Smooth muscle cell (in vitro differentiated cells): Measurements from ENCODE around the gene MYMX. TPM values are rescaled to one million over a fixed set of nuclear protein-coding genes. Genes with fewer than 3 reads are reported as not detected.

Experiments used
- DNase-seq: peaks from one replicate; lab custom pipeline; 2025; ENCODE audit not compliant: unreplicated experiment; lab: John Stamatoyannopoulos, UW
- H2AFZ ChIP-seq: fragments of 200-600 bp; sonication (generic); 2 replicates; pipeline ENCODE4 v1.6.0; 2016; ENCODE audit warnings: antibody characterized with exemption, low read depth, mild to moderate bottlenecking
- H3F3A ChIP-seq: fragments of 200-600 bp; sonication (generic); 2 replicates; pipeline ENCODE4 v1.6.0; 2017; ENCODE audit warnings: antibody characterized with exemption, low read depth
- H3K27ac ChIP-seq: fragments of 200-600 bp; sonication (generic); 2 replicates; pipeline ENCODE4 v1.5.1; 2016; ENCODE audit warnings: low read depth, mild to moderate bottlenecking
- H3K27me3 ChIP-seq: fragments of 200-600 bp; sonication (generic); 2 replicates; pipeline ENCODE4 v1.6.1; 2016; ENCODE audit warnings: low read depth, mild to moderate bottlenecking
- H3K36me3 ChIP-seq: fragments of 200-600 bp; sonication (generic); 2 replicates; pipeline ENCODE4 v1.5.1; 2016; ENCODE audit warnings: low read depth
- H3K4me1 ChIP-seq: fragments of 200-600 bp; sonication (generic); 2 replicates; pipeline ENCODE4 v1.5.1; 2016; ENCODE audit warnings: low read depth
- H3K4me2 ChIP-seq: fragments of 200-600 bp; sonication (generic); 2 replicates; pipeline ENCODE4 v1.6.0; 2016; ENCODE audit warnings: mild to moderate bottlenecking
- H3K4me3 ChIP-seq: fragments of 200-600 bp; sonication (generic); 2 replicates; pipeline ENCODE4 v1.5.1; 2016; ENCODE audit warnings: mild to moderate bottlenecking
- H3K79me2 ChIP-seq: fragments of 200-600 bp; sonication (generic); 2 replicates; pipeline ENCODE4 v1.6.0; 2016; ENCODE audit warnings: low read depth, mild to moderate bottlenecking
- H3K9ac ChIP-seq: fragments of 200-600 bp; sonication (generic); 2 replicates; pipeline ENCODE4 v1.6.0; 2016; ENCODE audit warnings: low read depth
- H3K9me3 ChIP-seq: fragments of 200-600 bp; sonication (generic); replicated peaks from 2 replicates; pipeline ENCODE4 v1.5.1; 2016; ENCODE audit warnings: low read depth
- H4K20me1 ChIP-seq: fragments of 200-600 bp; sonication (generic); 2 replicates; pipeline ENCODE4 v1.6.0; 2016; ENCODE audit warnings: low read depth
- WGBS: methylation state at CpG from one replicate; pipeline ENCODE4 v1.1.7; 2016; ENCODE audit warnings: low lambda C conversion rate; 5-methylcytosine and 5-hydroxymethylcytosine counted together
- polyA plus RNA-seq: library from polyadenylated mRNA; unstranded; fragments of >200 nt; fragmentation: Nextera tagmentation; extraction: Ambion mirVana; gene quantifications from 2 replicates; pipeline ENCODE4 v1.2.1, GENCODE V29; 2016
- total RNA-seq: library from RNA; depleted of rRNA; stranded (reverse); fragments of >200 nt; gene quantifications from 2 replicates; pipeline ENCODE4 v1.2.3, GENCODE V29; 2014
- TF ChIP-seq, protein P1 (sequence below): fragments of 200-600 bp; sonication (generic); IDR thresholded peaks from 2 replicates; pipeline ENCODE4 v1.5.1; 2017; ENCODE audit warnings: borderline replicate concordance, mild to moderate bottlenecking, antibody characterized with exemption; ENCODE audit not compliant: insufficient read depth, poor library complexity, severe bottlenecking

The MYMX gene
- total and polyA plus RNA-seq, 2 experiments from 2014 or later: not detected

DNA sequence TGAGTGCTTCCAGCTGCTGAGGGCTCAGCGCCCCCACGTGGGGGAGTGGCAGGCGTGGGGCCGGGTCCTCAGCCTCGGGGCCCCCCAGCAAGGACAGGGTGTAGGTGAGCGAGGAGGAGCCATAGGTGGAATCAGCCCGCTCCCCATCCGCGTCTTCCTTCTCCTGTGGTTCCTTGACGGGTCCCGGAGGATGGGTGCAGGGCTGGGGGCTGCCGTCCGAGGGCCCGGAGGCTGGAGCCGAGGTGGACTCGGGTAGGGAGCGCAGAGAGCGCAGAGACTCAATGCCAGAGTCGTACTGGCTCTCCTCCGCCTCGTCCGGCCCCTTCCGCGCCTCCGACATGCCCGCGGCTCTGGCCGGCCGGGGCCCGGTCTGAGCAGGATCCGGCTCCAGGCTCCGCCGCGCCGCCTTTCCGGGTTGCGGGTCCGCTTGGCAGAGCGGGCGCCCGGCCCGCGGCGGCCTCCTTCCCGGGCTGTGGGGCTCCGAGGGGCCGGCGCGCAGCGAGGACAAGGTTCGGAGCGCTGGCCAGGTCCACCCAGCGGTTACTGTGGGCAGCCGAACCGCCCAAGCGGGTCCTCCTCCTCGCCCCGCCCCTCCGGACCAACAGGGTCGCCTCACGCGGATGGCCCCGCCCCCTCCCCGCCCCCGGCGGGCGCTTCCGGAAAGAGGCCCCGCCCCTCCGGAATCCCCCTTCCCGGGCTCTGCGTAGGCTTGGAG, 48.4 kb downstream of the MYMX start, which contains the start of gene NFKBIE:
TSS of gene NFKBIE (minus strand) at position 545 of the 715 bp plus-strand sequence. CDS start at position 340, 205 bp downstream.
- peaks cover 16% of the 10 kb centered on the region for H3K79me2 ChIP-seq
- under 1% methylated on average over 44 of the region's 72 CpGs for WGBS
- TF ChIP-seq, protein P1, sequence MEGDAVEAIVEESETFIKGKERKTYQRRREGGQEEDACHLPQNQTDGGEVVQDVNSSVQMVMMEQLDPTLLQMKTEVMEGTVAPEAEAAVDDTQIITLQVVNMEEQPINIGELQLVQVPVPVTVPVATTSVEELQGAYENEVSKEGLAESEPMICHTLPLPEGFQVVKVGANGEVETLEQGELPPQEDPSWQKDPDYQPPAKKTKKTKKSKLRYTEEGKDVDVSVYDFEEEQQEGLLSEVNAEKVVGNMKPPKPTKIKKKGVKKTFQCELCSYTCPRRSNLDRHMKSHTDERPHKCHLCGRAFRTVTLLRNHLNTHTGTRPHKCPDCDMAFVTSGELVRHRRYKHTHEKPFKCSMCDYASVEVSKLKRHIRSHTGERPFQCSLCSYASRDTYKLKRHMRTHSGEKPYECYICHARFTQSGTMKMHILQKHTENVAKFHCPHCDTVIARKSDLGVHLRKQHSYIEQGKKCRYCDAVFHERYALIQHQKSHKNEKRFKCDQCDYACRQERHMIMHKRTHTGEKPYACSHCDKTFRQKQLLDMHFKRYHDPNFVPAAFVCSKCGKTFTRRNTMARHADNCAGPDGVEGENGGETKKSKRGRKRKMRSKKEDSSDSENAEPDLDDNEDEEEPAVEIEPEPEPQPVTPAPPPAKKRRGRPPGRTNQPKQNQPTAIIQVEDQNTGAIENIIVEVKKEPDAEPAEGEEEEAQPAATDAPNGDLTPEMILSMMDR: peak; percentile 33

DNA sequence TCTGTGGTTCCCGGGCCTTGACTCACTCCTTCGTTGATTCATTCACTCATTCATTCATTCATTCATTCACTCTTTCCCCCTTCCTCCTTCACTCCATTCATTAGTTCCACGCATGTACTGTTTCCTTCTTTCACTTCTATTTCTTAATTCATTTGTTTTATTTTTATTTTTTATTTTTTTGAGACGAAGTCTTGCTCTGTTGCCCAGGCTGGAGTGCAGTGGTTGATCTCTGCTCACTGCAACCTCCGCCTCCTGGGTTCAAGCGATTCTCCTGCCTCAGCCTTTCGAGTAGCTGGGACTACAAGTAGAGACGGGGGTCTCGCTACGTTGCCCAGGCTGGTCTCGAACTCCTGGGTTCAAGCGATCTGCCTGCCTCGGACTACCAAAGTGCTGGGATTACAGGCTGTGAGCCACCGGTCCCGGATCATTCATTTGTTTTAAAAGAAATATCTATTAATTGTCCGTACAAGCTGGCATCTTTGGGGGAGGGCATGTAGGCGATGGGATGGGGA, 49.1 kb downstream of the MYMX start:
- Histone ChIP-seq H4K20me1 (peaks cover 13% of the 10 kb centered on the region), H3K4me3 (peak overlapping the region; percentile 96), H3K79me2 (peaks cover 16% of the 10 kb centered on the region), H3F3A (no peaks in the 10 kb centered on the region), H2AFZ (no peak overlapping the region), H3K9me3 (no peaks in the 10 kb centered on the region), H3K4me1 (peaks cover 25% of the 10 kb centered on the region), H3K27ac (peak overlapping the region; percentile 57), H3K36me3 (no peaks in the 10 kb centered on the region), H3K27me3 (peaks cover 25% of the 10 kb centered on the region), H3K9ac (no peak overlapping the region), H3K4me2 (peak overlapping the region; percentile 61)
- 70% methylated on average over 17 of the region's 17 CpGs for WGBS
- TF ChIP-seq, protein P1: no peak
- DNase-seq: no peak

More for the DNA sequence above, 48.4 kb downstream of the MYMX start, which contains the start of gene NFKBIE:
- H3F3A ChIP-seq: no peaks in the 10 kb centered on the region
- no peaks in the 10 kb centered on the region for H3K9me3 ChIP-seq
- H2AFZ ChIP-seq: peak within 1 kb of the TSS; percentile 63
- peaks cover 21% of the 10 kb centered on the region for H3K27me3 ChIP-seq
- peaks cover 13% of the 10 kb centered on the region for H4K20me1 ChIP-seq
- H3K4me1 ChIP-seq: peaks cover 25% of the 10 kb centered on the region
- peak within 1 kb of the TSS; percentile 98 for H3K4me2 ChIP-seq
- H3K36me3 ChIP-seq: no peaks in the 10 kb centered on the region
- H3K27ac ChIP-seq: peak within 1 kb of the TSS; percentile 79
- peak within 1 kb of the TSS; percentile 89 for H3K9ac ChIP-seq
- H3K4me3 ChIP-seq: peak within 1 kb of the TSS; percentile 96
- DNase-seq: peak; percentile 96

DNA sequence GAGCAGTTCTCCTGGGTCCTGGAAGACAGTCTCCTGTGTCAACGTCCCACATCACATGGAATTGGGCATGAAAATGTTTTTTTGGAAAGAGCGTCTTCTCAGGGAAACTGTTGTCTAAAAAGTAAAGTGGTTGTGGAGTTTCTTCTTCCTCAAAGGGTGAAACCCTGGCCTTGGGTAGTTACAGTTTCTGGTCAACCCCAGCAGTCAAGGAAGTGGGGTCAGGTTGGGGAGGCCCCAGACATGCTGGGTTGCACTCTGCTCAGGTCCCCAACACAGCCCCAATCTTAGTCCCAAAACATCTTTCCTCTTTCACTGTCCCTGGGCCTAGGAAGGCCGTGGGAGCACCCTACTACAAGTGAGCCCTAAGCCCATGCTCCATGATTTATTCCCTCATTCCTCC, 49.6 kb downstream of the MYMX start:
- Histone ChIP-seq H3F3A (no peaks in the 10 kb centered on the region), H4K20me1 (peaks cover 13% of the 10 kb centered on the region), H3K27ac (no peak overlapping the region), H2AFZ (no peak overlapping the region), H3K9me3 (no peaks in the 10 kb centered on the region), H3K79me2 (peaks cover 16% of the 10 kb centered on the region), H3K4me1 (peaks cover 25% of the 10 kb centered on the region), H3K27me3 (peaks cover 31% of the 10 kb centered on the region), H3K4me2 (no peak overlapping the region), H3K36me3 (no peaks in the 10 kb centered on the region), H3K9ac (no peak overlapping the region), H3K4me3 (no peak overlapping the region)
- WGBS: 84% methylated on average over 3 of the region's 3 CpGs
- TF ChIP-seq, protein P1: no peak
- no peak for DNase-seq
